HG03354 (cell line): ENCODE measurements around the gene LRRK2.
"Not testable (repeated sequence)": the region's sequence is repeated elsewhere in the genome, so short reads cannot be mapped to it uniquely, and the experiment has no call there.

Experiments used
- ATAC-seq: cut with Tn5 transposase; IDR thresholded peaks from one replicate; pipeline ENCODE4 v1.9.1; 2021; ENCODE audit warnings: mild to moderate bottlenecking; ENCODE audit not compliant: unreplicated experiment, poor library complexity, severe bottlenecking

The LRRK2 gene

DNA sequence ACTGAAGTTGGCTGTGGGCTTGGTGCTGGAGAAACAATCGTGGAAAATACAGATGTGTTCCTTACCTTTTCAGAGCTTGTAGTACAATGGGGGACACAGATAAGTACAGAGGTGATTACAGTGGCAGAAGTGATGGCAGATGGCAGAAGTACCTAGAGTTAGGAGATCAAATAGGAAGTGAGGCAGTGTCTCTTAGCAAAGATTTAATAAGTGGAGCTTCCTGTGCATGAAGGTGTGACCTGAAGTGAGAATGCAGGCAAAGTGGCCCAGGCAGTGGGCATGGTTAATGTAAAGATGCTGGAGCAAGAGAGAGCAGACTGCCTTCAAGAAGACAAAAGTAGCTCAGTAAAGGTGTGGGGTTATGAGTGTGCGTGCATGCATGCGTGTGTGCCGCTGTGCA is 16.0 kb downstream of the LRRK2 start:
- ATAC-seq: no peak

- no peak for ATAC-seq
Measured at GRCh38 chr12:40241741-40242140, 16.9 kb downstream of the LRRK2 start.

GRCh38 chr12:40244526-40245156 is 19.8 kb downstream of the LRRK2 start:
- ATAC-seq: not testable (repeated sequence)

DNA sequence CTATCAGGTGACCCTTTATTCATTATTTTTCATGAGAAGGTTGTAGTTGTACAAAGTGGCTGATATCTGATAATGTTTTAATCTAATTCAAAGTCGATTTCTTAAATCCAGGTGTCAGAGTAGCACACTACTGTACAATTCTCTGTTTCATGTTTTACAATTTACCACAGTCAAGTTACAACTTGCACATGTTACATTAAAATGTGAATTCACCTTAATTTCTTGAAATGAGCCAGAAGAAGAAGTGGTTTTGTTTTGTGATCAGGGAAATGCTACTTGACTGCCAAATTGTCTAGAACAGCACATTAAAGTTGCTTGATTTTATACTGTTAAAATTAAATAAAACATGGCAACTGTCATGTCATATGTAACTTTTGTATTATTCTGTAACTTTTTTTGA is 23.2 kb downstream of the LRRK2 start:
- ATAC-seq: no peak

DNA sequence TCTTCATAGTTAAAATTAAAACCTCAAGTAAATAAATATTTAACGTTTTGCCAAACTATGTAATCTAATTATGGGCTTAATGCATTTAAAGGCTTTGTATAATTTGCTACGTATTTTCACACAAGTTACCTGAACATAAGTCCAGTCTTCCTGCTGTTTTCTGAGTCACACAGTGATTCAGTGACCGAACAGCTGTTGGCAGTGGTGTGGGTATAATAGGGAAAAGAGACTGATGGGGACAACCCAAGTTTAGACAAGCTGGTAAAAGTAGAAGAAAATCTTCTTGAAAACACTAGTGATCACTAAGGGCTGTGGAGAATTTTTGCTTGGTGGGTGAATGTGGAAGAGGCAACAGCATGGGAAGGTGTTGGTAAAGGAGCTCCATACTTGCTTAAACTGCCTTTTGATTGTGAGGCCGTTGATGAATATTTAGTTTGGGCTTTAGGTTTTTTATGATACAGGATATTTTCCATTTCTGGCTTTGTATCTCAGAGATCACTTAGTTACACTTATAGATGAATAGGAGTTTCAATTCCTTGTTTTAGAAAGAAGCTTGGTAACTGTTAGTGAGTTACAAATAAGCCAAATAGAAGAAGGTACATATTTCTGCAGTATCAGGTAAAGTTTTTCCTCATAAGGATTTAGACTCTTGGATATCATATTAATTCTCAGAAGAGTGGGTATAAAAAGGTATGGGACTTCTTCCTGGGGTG is 23.9 kb downstream of the LRRK2 start:
- peak; percentile 83 for ATAC-seq

GRCh38 chr12:40250652-40251051 is 25.9 kb downstream of the LRRK2 start:
- not testable (repeated sequence) for ATAC-seq

GRCh38 chr12:40253936-40254335 is 29.1 kb downstream of the LRRK2 start:
- ATAC-seq: no peak

GRCh38 chr12:40254455-40255085 is 29.8 kb downstream of the LRRK2 start:
- no peak for ATAC-seq

DNA sequence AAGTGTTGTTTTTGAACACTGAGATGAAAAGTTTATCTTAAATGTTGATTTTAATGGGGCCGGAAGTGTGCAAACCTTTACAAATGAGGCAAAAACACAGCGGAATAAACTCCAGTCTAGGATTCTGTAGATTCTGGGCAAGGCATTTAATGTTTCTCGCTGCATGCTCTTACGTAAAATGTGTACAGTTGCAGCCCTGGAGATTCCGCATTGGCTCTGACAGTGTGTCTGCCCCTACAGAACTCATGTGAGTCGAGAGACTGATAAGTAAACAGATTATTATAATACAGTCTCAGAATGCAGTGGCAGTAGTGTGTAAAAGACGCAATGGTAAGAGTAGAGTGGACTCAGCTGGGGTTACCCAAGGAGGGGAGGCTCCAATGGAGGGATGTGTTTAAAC is 33.6 kb downstream of the LRRK2 start:
- ATAC-seq: no peak

GRCh38 chr12:40261937-40262336 is 37.1 kb downstream of the LRRK2 start:
- ATAC-seq: peak; percentile 83

GRCh38 chr12:40262657-40263056 is 37.9 kb downstream of the LRRK2 start:
- ATAC-seq: peak; percentile 92

GRCh38 chr12:40263616-40264409 is 39.0 kb downstream of the LRRK2 start:
- no peak for ATAC-seq

DNA sequence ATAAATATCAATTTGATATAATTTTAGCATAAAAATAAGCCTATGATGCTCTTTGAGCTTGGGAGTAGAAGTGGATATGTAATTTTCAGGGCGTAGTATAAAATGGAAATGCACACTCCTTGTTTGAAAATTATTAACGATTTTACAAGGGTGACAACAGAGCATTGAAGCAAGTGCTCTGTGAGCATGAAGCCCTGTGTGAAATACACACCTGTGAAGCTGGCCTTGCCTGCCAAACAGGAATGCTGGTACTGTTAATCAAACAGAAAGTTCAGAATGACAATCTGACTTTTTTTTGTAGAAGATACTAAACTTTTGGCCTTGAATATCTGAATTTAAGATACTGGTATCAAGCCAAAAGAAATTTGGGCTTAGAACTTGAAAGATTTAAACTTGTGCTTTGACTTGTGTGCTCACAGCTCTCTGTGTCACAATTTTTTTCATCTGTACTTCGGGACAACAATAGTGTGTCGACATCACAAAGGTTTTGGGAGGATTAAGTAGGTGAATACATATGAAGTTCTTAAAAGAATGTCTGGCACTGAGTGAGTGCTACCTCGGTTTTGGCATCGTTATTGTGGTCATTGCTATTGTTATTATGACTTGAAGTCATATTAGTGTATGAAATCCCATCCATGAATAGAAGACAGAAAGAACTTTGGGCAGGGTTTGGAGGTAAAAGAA is 47.3 kb downstream of the LRRK2 start:
- no peak for ATAC-seq

GRCh38 chr12:40281791-40282364 is 57.1 kb downstream of the LRRK2 start:
- ATAC-seq: no peak

DNA sequence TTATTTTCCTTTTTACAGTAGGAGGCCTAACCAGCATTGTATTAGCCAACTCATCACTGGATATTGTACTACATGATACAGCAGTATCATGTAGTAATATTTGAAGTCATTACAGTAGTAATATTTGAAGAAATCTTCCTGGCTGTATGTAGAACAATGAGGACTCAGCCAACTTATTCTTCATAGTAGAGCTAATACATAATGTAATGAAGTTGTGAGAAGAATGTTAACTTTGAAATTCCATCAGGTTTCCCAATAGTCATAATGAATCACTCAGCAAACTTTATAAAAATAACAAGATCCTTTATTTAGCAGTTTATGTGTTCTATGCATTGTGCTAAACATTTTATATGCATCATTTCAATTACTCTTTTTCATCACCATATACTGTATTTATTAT is 61.8 kb downstream of the LRRK2 start:
- ATAC-seq: no peak

- ATAC-seq: no peak
Measured at GRCh38 chr12:40287369-40287975, 62.7 kb downstream of the LRRK2 start.

DNA sequence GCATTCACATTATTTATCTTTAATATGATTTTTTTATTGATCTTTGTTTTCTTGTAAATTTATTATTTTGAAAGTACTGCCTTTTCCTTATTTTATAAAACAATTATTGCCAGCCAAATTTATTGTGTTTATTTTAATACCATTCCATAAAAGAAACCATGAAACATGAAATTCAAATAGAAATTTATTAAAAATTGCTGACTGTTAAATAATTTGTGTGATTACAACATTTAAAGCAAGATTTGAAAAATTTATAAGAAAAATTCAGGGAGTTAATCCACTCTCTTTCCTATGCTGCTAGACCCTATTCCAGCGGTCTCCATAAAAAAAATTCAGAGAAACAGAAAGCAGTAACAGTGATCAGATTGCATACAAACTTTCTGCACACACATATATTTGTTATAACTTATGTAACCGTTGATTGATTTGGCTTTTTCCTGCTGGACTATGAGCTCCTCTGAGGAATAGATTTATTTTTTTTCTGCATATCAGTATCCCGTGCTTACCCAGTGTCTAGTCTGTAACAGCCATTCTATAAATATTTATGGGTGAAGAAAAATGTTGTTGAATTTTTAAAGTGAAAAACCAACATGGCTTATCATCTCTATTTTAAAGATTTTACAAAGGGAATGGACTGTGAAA is 68.1 kb downstream of the LRRK2 start:
- ATAC-seq: no peak

- ATAC-seq: no peak
Measured at GRCh38 chr12:40298341-40298740, 73.5 kb downstream of the LRRK2 start.

GRCh38 chr12:40300490-40300889 is 75.7 kb downstream of the LRRK2 start:
- ATAC-seq: no peak
